Keratinocyte (primary cell): ENCODE data around the gene UBE2R2. TPM values are rescaled to one million over a fixed set of nuclear protein-coding genes. Genes with fewer than 3 reads are reported as not detected.

Experiments used
- DNase-seq: peaks from one replicate; pipeline ENCODE4 v3.0.0-alpha.2; 2011; ENCODE audit warnings: low read depth, missing footprints, low spot score
- FAIRE-seq: peaks from 2 replicates; lab custom pipeline; 2011; peaks lifted over from hg19 to GRCh38; lab: Jason Lieb, UNC
- H2AFZ ChIP-seq: 2 replicates; pipeline ENCODE4 v1.6.0; 2012; ENCODE audit warnings: low read length, control low read depth, inconsistent platforms; ENCODE audit not compliant: control insufficient read depth
- H3K27ac ChIP-seq: 2 replicates; pipeline ENCODE4 v1.5.1; 2011; ENCODE audit warnings: low read length; ENCODE audit not compliant: control insufficient read depth, insufficient read depth
- H3K27me3 ChIP-seq: 3 replicates; pipeline ENCODE4 v1.6.0; 2011; ENCODE audit warnings: low read length; ENCODE audit not compliant: control insufficient read depth, insufficient read depth; ENCODE audit errors: extremely low read depth
- H3K36me3 ChIP-seq, 2 experiments: 2 replicates in 1 of 2; 3 replicates in 1 of 2; pipeline ENCODE4 v1.5.1; 2011; ENCODE audit warnings: low read length in 2 of 2, mild to moderate bottlenecking in 1 of 2; ENCODE audit not compliant: control insufficient read depth in 2 of 2, insufficient read depth in 2 of 2; ENCODE audit errors: extremely low read depth in 1 of 2
- H3K4me1 ChIP-seq: 3 replicates; pipeline ENCODE4 v1.5.1; 2011; ENCODE audit warnings: low read length; ENCODE audit not compliant: control insufficient read depth, insufficient read depth; ENCODE audit errors: extremely low read depth
- H3K4me2 ChIP-seq: 3 replicates; pipeline ENCODE4 v1.6.0; 2011; ENCODE audit warnings: low read depth, low read length; ENCODE audit not compliant: control insufficient read depth, insufficient read depth; ENCODE audit errors: extremely low read depth
- H3K4me3 ChIP-seq, 3 experiments: fragments of 200-600 bp in 1 of 3; sonication (generic) in 1 of 3; 2 replicates in 2 of 3; 3 replicates in 1 of 3; pipeline ENCODE4 v1.5.1; 2011 to 2016; ENCODE audit warnings: low read length in 3 of 3, mild to moderate bottlenecking in 3 of 3, control low read depth in 2 of 3, inconsistent platforms in 1 of 3, low read depth in 1 of 3, mixed read lengths in 1 of 3, mixed run types in 1 of 3, moderate library complexity in 1 of 3; ENCODE audit not compliant: control insufficient read depth in 2 of 3, insufficient read depth in 2 of 3; ENCODE audit errors: extremely low read depth in 1 of 3
- H3K79me2 ChIP-seq: 2 replicates; pipeline ENCODE4 v1.6.0; 2012; ENCODE audit warnings: low read length; ENCODE audit not compliant: control insufficient read depth, insufficient read depth
- H3K9ac ChIP-seq: 3 replicates; pipeline ENCODE4 v1.6.0; 2011; ENCODE audit warnings: low read length; ENCODE audit not compliant: control insufficient read depth, insufficient read depth; ENCODE audit errors: extremely low read depth
- H3K9me1 ChIP-seq: 3 replicates; pipeline ENCODE4 v1.6.0; 2011; ENCODE audit warnings: low read length; ENCODE audit not compliant: control insufficient read depth, insufficient read depth; ENCODE audit errors: extremely low read depth
- H3K9me3 ChIP-seq: 2 replicates; pipeline ENCODE4 v1.5.1; 2012; ENCODE audit warnings: low read depth, low read length; ENCODE audit not compliant: control insufficient read depth
- H4K20me1 ChIP-seq: 3 replicates; pipeline ENCODE4 v1.6.0; 2011; ENCODE audit warnings: low read length; ENCODE audit not compliant: control insufficient read depth, insufficient read depth; ENCODE audit errors: extremely low read depth
- EZH2 ChIP-seq: IDR thresholded peaks from one replicate; pipeline ENCODE4 v1.6.1; 2012; ENCODE audit warnings: inconsistent platforms, mild to moderate bottlenecking, low read length, moderate library complexity
- dilution Hi-C: fragments of 300-500 bp; cut with MboI; formaldehyde crosslinking; loops from one replicate; pipeline ENCODE4 v1.7.0; 2020; ENCODE audit warnings: low sequenced_read_pairs; ENCODE audit not compliant: extremely low pct_ligation_motif_present
- polyA plus RNA-seq, 5 experiments: library from polyadenylated mRNA; depleted of rRNA in 3 of 5; stranded (reverse) in 3 of 5; stranded (forward) in 1 of 5; unstranded in 1 of 5; fragments of >200 nt; gene quantifications; 1 replicate in 1 of 5; 2 replicates in 3 of 5; 3 replicates in 1 of 5; pipeline versions ENCODE4 v1.2.1 to v1.2.3, GENCODE V29; 2011 to 2012; ENCODE audit warnings: missing spikeins in 2 of 5, low read depth in 1 of 5, low replicate concordance in 1 of 5
- TF ChIP-seq, protein P1 (sequence below), 3 experiments: IDR thresholded peaks in 1 of 3; conservative IDR thresholded peaks in 1 of 3; optimal IDR thresholded peaks in 1 of 3; 2 replicates in 2 of 3; 3 replicates in 1 of 3; pipeline versions ENCODE3 to v1.5.1; 2011; ENCODE audit warnings: low read length in 3 of 3, mild to moderate bottlenecking in 3 of 3, moderate library complexity in 2 of 3, control low read depth in 1 of 3, inconsistent platforms in 1 of 3; ENCODE audit not compliant: insufficient read depth in 2 of 3; ENCODE audit errors: extremely low read depth in 1 of 3

UBE2R2 gene
- polyA plus RNA-seq, 1 donor (not counting 4 experiments of a cell fraction or from before 2014, with no cell fraction given), result 20.5 TPM

DNA sequence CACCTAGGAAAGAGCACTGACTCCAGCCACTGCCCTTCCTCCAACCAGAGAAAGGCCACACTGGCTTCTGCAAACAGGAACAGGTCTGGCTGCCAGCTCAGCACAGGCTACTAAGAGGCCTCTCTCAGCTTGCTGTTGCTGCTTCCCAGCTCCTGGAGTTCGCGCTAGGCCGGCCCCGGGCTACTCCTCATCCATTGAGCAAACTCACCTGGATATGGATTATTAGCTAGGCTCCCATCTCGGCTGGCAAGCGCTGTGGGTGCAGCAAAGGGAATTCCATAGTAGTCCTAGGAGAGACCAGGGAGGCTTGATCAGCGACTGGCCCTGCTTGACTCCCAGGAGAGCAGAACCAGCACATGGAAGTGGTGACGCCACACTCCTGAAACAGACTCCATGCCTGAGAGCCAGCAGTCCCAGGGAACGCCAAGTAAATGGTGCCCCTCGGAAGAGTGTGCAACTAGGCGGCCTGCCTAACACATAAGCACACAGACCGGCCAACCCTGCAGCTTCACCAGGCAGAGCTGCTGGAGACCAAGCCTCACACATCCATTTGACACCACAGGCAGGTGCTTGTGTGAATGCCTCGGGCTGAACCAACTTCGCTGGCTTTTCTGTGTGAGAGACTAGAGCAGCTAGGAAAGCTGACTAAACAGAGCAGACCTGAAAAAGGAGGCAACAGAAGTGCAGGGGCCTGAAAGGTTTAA is 107.2 kb downstream of the UBE2R2 start:
- peaks cover 66 to 74% of the 10 kb centered on the region in 2 experiments for H3K36me3 ChIP-seq
- no peaks in the 10 kb centered on the region for H3K9me1 ChIP-seq
- no peak for FAIRE-seq
- no peak for DNase-seq
- no peaks in the 10 kb centered on the region for H3K27me3 ChIP-seq
- H3K4me2 ChIP-seq, result no peak overlapping the region
- H3K4me3 ChIP-seq, result no peak overlapping the region
- H3K27ac ChIP-seq, result no peak overlapping the region
- no peaks in the 10 kb centered on the region for H3K79me2 ChIP-seq
- dilution Hi-C loops, result no loop called here
- no peaks in the 10 kb centered on the region for H3K9me3 ChIP-seq
- no peaks in the 10 kb centered on the region for H4K20me1 ChIP-seq
- TF ChIP-seq, protein P1, sequence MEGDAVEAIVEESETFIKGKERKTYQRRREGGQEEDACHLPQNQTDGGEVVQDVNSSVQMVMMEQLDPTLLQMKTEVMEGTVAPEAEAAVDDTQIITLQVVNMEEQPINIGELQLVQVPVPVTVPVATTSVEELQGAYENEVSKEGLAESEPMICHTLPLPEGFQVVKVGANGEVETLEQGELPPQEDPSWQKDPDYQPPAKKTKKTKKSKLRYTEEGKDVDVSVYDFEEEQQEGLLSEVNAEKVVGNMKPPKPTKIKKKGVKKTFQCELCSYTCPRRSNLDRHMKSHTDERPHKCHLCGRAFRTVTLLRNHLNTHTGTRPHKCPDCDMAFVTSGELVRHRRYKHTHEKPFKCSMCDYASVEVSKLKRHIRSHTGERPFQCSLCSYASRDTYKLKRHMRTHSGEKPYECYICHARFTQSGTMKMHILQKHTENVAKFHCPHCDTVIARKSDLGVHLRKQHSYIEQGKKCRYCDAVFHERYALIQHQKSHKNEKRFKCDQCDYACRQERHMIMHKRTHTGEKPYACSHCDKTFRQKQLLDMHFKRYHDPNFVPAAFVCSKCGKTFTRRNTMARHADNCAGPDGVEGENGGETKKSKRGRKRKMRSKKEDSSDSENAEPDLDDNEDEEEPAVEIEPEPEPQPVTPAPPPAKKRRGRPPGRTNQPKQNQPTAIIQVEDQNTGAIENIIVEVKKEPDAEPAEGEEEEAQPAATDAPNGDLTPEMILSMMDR (optimal IDR thresholded peaks at IDR 0.05 in 1 of 3, IDR thresholded peaks at IDR 0.05 in 1 of 3, conservative IDR thresholded peaks at IDR 0.05 in 1 of 3; ENCODE audit: extremely low read depth in 1 of 3, insufficient read depth in 2 of 3, low read length in 3 of 3), result no peak
- no peak overlapping the region for H3K9ac ChIP-seq
- no peak overlapping the region for H2AFZ ChIP-seq
- no peaks in the 10 kb centered on the region for H3K4me1 ChIP-seq

DNA sequence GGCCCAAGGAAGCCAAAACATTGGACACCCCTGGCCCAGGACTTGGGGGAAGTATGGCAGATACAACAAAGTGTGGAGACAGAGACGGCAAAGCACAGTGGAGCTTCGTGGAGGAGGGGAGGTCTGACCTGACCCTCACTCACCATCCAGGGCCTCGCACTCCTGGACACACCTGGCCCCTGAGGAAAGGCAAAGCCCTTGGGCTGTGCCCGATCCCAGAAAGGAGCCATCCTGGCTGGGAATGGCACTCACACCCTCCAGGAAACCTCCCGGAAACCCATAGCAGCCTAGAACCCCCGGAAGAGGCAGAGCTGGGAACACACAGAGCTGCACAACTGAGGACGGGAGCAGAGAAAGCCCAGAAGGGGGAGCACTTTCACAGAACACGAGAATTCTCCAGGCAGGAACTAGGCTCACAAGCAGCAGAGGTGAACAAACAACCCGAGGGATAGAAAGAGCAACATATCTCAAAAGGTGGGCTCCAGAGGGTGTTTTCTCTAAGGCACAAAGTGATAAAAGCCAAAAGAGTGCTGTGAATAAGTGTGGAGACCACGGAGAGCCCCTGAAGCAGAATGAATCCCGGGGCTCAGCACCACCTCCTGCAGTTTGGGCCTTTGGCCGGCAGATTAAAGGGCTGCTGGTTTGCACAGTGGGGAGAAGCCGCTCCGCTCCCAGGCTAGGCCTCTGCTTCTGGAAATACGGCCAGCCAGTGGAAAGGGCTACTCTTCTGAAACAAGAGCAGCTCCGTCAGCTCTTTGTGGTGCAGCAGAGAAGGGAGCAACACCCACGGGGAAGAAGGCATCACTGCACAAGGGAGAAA is 108.2 kb downstream of the UBE2R2 start:
- FAIRE-seq, result no peak
- no peak for DNase-seq
- peaks cover 67 to 71% of the 10 kb centered on the region in 2 experiments for H3K36me3 ChIP-seq

More for the DNA sequence above, 108.2 kb downstream of the UBE2R2 start:
- TF ChIP-seq, protein P1 (optimal IDR thresholded peaks at IDR 0.05 in 1 of 3, IDR thresholded peaks at IDR 0.05 in 1 of 3, conservative IDR thresholded peaks at IDR 0.05 in 1 of 3; ENCODE audit: extremely low read depth in 1 of 3, insufficient read depth in 2 of 3, low read length in 3 of 3), result peak; percentile 33 to 61 (median 57)
- TF ChIP-seq EZH2, result no peak
- dilution Hi-C loops, result no loop called here
- Histone ChIP-seq H2AFZ (no peak overlapping the region), H3K9ac (no peak overlapping the region), H3K27me3 (no peaks in the 10 kb centered on the region), H3K4me2 (no peak overlapping the region), H3K9me1 (no peaks in the 10 kb centered on the region), H4K20me1 (no peaks in the 10 kb centered on the region), H3K4me1 (no peaks in the 10 kb centered on the region), H3K4me3 (no peak overlapping the region), H3K27ac (no peak overlapping the region), H3K79me2 (peaks cover 1% of the 10 kb centered on the region), H3K9me3 (no peaks in the 10 kb centered on the region)
